Nephron progenitor cell (in vitro differentiated cells): ENCODE data around the gene PLXNB3.

Experiments
- DNase-seq: peaks from one replicate; pipeline ENCODE4 v3.0.0; 2021
- H3K27ac Mint-ChIP-seq: 2 replicates; pipeline ENCODE4 v1.8.0; 2021; ENCODE audit warnings: mild to moderate bottlenecking, moderate library complexity, mixed read lengths
- H3K27me3 Mint-ChIP-seq: 2 replicates; pipeline ENCODE4 v1.8.0; 2021; ENCODE audit warnings: mild to moderate bottlenecking, low read depth, mixed read lengths; ENCODE audit not compliant: poor library complexity
- H3K36me3 Mint-ChIP-seq: 2 replicates; pipeline ENCODE4 v1.8.0; 2021; ENCODE audit warnings: low read depth, mixed read lengths
- H3K4me1 Mint-ChIP-seq: 2 replicates; pipeline ENCODE4 v1.8.0; 2021; ENCODE audit warnings: mixed read lengths
- H3K4me3 Mint-ChIP-seq: 2 replicates; pipeline ENCODE4 v1.8.0; 2021; ENCODE audit warnings: mild to moderate bottlenecking, moderate library complexity, mixed read lengths
- H3K9me3 Mint-ChIP-seq: 2 replicates; pipeline ENCODE4 v1.8.0; 2021; ENCODE audit warnings: mild to moderate bottlenecking, moderate library complexity, mixed read lengths
- TF ChIP-seq, protein P1 (sequence below): fragments of 200-600 bp; sonication (generic); IDR thresholded peaks from 2 replicates; pipeline ENCODE4 v1.5.0; 2021; ENCODE audit warnings: antibody characterized with exemption

The PLXNB3 gene

DNA sequence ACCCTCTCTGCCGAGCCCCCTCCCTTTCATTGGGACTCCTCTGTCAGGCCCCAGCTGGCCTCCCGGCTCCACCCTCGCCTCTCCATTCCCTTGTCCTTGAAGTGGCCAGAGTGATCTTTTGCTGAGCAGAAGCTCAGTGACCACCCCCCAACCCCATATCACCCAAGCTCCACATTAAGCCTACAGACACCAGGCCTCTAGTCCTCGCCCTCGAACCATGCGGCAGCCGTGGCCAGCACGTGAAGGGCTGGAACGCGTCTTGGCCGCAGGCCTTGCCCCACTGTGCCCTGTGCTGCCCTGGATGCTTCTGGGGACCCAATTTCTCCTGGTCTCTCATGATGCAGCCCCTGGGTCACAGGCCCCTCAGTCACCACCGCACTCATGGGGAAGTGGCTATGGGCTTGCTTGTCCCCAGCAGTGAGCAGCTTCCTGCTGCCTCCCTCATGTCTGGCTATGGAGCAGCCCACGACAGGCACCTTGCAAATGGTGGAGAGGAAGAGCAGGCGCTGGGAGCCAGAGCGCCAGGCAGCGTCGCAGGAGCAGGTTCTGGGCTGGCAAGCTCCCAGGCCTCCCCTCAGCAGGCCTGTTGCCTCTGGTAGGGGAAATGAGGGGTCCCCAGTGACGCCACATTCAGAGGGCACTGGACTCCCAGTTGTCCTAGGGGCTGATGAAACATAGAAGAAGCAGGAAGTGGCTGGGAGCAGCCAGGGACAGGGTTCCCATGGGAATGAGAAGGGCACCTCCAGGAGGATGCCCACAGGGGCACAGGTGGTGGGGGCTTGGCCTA is 16.0 kb downstream of the PLXNB3 start:
- peaks cover 24% of the 10 kb centered on the region for H3K9me3 Mint-ChIP-seq
- no peak for DNase-seq
- peaks cover 10% of the 10 kb centered on the region for H3K4me1 Mint-ChIP-seq
- no peaks in the 10 kb centered on the region for H3K36me3 Mint-ChIP-seq
- no peak overlapping the region for H3K4me3 Mint-ChIP-seq
- no peaks in the 10 kb centered on the region for H3K27me3 Mint-ChIP-seq
- TF ChIP-seq, protein P1, sequence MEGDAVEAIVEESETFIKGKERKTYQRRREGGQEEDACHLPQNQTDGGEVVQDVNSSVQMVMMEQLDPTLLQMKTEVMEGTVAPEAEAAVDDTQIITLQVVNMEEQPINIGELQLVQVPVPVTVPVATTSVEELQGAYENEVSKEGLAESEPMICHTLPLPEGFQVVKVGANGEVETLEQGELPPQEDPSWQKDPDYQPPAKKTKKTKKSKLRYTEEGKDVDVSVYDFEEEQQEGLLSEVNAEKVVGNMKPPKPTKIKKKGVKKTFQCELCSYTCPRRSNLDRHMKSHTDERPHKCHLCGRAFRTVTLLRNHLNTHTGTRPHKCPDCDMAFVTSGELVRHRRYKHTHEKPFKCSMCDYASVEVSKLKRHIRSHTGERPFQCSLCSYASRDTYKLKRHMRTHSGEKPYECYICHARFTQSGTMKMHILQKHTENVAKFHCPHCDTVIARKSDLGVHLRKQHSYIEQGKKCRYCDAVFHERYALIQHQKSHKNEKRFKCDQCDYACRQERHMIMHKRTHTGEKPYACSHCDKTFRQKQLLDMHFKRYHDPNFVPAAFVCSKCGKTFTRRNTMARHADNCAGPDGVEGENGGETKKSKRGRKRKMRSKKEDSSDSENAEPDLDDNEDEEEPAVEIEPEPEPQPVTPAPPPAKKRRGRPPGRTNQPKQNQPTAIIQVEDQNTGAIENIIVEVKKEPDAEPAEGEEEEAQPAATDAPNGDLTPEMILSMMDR: no peak
- peak overlapping the region; percentile 93 for H3K27ac Mint-ChIP-seq

DNA sequence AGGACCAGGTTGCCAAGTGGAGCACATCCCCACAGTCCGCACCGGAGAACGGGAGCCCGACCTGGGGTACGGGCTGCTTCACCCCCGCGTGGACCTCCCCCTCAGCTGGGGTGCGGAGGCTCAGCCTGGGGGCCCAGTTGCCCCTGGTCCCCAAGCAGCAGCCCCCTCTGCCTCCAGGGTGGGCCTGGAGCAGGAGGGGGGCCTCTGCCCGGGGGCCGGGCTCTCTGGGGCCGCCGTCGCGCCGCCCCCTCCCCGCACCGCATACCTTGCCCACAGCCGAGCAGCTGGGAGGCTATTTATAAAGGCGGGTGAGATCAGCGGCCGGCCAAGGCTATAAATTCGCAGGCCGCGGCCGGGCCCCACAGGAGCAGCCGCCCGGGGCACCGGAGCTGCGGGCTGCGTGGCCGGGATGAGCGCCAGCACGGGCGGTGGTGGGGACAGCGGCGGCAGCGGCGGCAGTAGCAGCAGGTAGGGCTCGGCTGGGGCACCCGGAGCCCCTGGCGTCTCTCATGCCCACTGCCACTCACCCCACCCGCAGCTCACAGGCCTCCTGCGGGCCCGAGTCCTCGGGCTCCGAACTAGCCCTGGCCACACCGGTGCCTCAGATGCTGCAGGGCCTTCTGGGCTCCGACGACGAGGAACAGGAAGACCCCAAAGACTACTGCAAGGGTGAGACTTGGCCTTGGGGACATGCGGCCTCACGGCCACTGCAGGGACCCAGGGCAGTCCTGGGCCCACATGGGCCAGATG is 16.8 kb downstream of the PLXNB3 start, which contains the start of gene SRPK3:
TSS of gene SRPK3 (plus strand) at position 364 of the 750 bp plus-strand sequence. CDS start at position 410, 46 bp downstream.
- no peaks in the 10 kb centered on the region for H3K27me3 Mint-ChIP-seq
- TF ChIP-seq, protein P1: no peak
- H3K4me3 Mint-ChIP-seq: no peak within 1 kb of the TSS
- H3K36me3 Mint-ChIP-seq: no peaks in the 10 kb centered on the region
- DNase-seq: no peak
- peak within 1 kb of the TSS; percentile 93 for H3K27ac Mint-ChIP-seq
- peaks cover 26% of the 10 kb centered on the region for H3K9me3 Mint-ChIP-seq
- H3K4me1 Mint-ChIP-seq: peaks cover 10% of the 10 kb centered on the region

- TF ChIP-seq, protein P1: no peak
- no peak overlapping the region for H3K4me3 Mint-ChIP-seq
- no peaks in the 10 kb centered on the region for H3K36me3 Mint-ChIP-seq
- no peak for DNase-seq
- H3K27ac Mint-ChIP-seq: no peak overlapping the region
- peaks cover 10% of the 10 kb centered on the region for H3K4me1 Mint-ChIP-seq
- H3K9me3 Mint-ChIP-seq: peaks cover 27% of the 10 kb centered on the region
- no peaks in the 10 kb centered on the region for H3K27me3 Mint-ChIP-seq
These were observed 17.5 kb downstream of the PLXNB3 start for GRCh38 chrX:153781428-153782047.

GRCh38 chrX:153782313-153782712 is 18.3 kb downstream of the PLXNB3 start:
- Mint-ChIP-seq H3K4me1 (peaks cover 10% of the 10 kb centered on the region), H3K27me3 (no peaks in the 10 kb centered on the region), H3K4me3 (no peak overlapping the region), H3K27ac (no peak overlapping the region), H3K36me3 (no peaks in the 10 kb centered on the region), H3K9me3 (peaks cover 31% of the 10 kb centered on the region)
- TF ChIP-seq, protein P1: no peak
- no peak for DNase-seq

DNA sequence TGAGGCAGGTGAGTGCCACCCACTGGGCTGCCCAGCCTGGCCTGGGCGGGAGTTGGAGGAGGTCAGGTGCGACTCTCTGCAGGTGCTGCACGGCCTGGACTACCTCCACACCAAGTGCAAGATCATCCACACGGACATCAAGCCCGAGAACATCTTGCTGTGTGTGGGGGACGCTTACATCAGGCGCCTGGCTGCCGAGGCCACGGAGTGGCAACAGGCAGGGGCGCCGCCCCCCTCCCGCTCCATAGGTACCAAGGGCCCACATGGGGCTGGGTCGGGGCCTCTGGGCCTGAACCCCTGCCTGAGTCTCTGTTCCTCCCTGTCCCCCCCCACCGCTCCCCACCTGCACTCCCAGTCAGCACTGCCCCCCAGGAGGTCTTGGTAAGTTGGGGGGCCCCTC is 18.8 kb downstream of the PLXNB3 start:
- TF ChIP-seq, protein P1: no peak
- Mint-ChIP-seq H3K27me3 (no peaks in the 10 kb centered on the region), H3K9me3 (peaks cover 35% of the 10 kb centered on the region), H3K36me3 (no peaks in the 10 kb centered on the region), H3K4me3 (no peak overlapping the region), H3K27ac (no peak overlapping the region), H3K4me1 (peaks cover 10% of the 10 kb centered on the region)
- DNase-seq: no peak
